Fibroblast of skin of scalp (primary cell): ENCODE data around the gene GNAO1.

Experiments
- DNase-seq: peaks from one replicate; pipeline ENCODE4 v3.0.0-alpha.2; 2013

Gene GNAO1

DNA sequence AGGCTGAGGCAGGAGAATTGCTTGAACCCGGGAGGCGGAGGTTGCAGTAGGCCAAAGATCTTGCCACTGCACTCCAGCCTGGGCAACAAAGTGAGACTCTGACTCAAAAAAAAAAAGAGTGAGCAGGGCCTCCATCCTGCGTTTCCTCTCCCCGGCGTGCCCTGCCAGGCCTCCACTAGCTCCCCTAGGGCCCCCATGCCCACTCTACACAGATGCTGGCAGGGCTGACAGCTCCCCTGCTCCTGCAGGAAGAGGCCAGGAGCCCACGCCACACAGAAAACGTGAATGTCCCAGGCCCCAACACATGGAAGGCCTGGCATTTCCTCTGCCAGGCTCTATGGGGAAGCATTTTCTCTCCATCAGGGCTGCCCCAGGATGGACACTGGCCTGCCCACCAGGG lies 124.7 kb downstream of the GNAO1 start:
- no peak for DNase-seq

DNA sequence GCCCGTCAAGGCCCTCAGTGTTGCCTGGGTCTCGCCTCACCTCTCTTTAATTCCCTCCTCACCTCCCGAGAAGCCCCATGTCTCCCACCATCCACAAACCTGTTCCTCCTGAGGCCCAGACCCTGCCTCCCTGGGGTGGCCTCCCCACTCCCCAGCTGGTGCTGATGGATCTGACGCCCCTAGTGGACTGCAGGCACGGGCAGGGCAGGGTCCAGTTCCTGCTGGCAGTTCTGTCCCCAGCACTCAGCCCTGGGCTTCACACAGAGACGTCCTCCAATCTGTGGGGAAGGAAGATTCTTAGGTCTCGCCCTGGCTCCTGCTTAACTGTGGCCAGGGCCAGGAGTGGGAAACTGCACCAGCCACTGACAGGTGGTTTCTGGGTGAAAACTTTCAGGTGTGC lies 125.3 kb downstream of the GNAO1 start:
- no peak for DNase-seq

DNA sequence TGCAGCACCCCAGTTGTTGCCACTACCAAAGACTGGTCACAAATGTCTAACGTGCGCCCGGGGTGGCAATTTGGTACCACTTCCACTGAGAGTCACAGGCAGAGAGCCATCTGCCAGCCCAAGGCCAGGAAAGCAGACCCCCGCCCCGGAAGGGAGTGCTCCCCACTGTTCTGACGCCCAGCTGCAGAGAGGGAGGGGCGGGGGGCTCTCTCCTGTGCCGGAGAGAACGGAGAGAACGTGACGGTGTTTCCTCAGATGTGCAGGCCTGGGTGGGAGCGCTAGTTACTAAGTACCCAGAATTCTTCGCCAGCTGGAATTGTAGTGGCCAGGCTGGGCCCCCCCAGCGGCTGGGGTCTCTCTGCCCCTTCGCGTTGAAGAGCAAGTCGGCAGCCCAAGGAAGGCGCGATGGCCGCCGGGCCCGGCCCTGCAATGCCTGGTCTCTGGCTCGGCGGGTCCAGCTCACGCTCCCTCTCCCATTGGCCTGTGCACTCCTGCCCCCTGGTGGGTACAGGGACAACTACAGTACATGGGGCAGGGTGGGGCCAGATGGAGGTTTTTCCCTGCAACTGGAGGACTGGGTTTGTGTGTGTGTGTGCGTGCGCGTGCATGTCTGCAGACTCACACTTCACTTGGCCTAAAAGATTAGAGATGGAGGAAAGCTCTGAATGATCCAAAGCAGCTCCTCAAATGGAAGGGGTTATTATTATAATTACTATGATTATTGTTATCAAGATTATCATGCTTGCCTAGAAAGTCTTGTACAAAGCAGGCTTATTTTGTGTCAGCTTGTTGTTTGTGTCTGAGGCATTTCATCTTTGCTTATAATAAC lies 126.9 kb downstream of the GNAO1 start:
- peak; percentile 82 for DNase-seq

- DNase-seq, result no peak
Measured at GRCh38 chr16:56318827-56319140, 127.5 kb downstream of the GNAO1 start.

- DNase-seq, result no peak
Measured at GRCh38 chr16:56319376-56319775, 128.1 kb downstream of the GNAO1 start.

GRCh38 chr16:56320056-56320455 lies 128.8 kb downstream of the GNAO1 start:
- no peak for DNase-seq

GRCh38 chr16:56320811-56321558 lies 129.7 kb downstream of the GNAO1 start:
- no peak for DNase-seq

DNA sequence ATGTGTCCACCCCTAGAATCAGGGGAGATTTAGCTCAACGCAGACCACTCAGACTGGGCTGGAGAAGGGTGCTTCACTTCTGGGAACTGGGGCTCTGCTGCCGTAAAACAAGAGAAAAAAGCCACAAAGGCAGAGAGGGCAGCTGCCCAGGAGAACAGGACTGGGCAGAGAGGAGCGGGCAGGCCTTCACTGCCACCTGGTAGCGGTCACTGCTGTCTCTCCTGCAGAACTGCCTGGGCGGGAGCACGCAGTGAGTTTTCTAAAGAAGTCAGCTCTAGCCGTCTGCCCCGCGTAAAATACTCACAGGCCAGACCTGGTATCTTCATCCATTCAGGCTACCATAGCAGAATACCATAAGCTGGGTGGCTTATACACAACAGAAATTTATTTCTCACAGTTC lies 130.3 kb downstream of the GNAO1 start:
- no peak for DNase-seq

DNA sequence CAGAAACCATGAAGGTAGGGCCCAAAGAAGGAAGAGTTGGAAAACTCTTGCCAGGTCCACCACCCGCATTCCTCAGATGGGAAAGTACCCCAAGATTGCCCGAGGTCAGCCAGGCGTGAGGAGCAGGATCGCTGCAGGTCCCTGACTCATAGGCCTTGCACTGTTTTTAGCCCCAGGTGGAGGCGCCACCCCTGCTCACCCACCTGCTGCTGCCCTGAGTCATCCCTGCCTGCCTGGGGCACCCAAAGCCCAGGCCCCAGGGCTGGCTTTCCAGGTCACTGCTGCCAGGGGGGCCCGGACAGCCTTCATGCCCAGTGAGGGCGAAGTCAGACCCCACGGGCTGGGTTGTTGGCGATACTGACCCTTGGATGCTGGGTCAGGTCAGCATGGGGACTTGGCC lies 133.1 kb downstream of the GNAO1 start:
- DNase-seq, result no peak

DNA sequence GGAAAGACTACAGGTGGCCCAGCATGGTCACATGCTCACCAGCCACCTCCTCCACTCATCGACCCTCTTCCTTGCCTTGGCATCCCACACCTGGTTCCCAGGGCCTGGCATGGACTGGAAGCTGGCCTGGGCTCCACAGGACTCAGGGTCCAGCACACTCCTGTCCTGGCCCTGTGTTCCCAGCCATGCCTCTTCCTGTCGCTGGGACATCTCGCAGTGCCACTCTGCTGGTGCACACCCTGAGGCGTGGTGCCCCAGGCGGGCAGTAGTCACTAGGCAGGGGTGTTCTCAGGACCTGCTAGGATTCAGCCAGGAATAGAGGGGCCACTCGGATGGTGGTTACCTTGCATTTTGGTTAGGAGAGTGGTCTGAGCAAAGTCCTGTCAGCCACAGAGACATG lies 134.7 kb downstream of the GNAO1 start:
- DNase-seq, result no peak

- no peak for DNase-seq
Measured at GRCh38 chr16:56327071-56327928, 136.0 kb downstream of the GNAO1 start.

DNA sequence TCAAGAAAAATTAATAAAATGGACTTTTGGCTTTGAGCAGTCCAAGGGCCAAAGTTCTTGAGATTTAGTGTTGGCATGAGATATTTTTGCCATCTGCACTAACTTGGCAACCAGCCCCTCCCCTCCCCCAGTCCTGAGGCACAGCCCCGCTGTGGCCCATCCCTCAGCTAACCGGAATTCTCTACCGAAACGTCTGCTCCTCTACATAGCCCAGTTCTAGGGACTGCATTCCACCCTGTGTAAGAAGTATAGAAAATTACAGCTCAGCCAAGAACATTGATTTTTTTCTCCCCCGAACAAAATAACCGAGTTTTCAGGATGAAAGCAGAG lies 136.6 kb downstream of the GNAO1 start:
- no peak for DNase-seq

DNA sequence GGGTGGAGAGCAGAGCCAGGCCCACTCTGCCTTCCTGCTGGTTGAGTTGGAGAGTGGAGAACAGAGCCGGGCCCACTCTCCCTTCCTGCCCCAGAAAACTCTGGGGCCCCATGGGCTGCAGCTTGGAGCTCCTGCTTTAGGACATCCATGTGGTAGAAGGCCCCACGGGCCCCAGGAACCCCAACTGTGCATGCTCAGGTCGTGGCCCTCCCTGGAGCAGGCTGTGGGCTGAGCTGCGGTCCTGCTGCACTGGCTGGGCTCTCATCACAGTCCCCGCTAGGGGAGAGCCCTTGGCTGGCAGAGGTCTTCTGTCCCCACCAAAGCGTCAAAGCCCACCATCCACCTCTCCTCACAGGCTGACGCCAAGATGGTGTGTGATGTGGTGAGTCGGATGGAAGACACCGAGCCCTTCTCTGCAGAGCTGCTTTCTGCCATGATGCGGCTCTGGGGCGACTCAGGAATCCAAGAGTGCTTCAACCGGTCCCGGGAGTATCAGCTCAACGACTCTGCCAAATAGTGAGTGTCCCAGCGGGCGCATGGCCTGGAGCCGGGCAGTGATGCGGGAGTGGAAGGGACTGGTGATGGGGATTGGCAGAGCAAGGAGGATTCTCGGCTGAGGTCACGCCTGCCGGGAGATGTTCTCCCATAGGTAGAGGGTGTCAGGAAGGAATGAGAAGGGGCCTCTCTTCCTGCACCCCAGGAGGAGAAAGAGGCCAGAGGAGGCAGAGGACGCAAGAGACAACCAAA lies 137.2 kb downstream of the GNAO1 start:
- DNase-seq, result no peak

DNA sequence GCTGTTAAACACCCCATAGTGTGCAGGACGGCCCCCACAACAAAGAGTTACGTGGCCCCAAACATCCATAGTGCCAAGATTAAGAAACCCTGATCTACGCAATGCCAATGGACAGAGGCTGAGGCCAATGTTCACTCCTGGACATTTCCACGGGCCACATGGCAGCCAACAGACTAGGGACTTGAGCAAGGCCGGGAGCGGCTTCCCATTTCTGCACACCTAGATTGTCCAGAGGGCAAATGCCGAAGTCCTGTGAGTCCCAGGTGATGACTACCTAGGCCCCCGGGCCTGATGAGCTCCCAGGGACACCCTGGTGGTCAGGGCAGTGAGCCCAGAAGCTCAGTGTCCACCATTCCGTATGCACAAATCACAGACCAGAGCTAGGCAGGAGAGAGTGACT lies 138.6 kb downstream of the GNAO1 start:
- no peak for DNase-seq

DNA sequence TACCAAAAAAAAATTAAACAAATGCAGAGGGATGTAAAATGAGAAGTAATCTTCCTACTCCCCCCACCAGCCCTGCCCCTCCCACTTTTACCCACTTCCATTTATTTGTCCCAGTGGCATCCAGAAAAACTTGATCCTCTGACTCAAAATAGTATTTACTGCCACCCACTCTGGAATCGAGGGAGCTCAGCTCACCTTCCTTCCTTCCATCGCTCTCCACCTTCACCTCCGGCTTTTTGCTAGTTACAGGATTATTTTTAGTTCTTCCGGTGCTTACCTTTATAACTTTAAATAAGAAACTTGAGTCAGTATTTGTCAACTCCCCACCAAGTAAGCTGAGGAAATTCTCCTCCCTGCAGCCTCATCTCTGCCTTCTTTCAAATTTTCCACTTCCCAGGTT lies 139.2 kb downstream of the GNAO1 start:
- DNase-seq, result no peak

- DNase-seq, result no peak
Measured at GRCh38 chr16:56331399-56331798, 140.1 kb downstream of the GNAO1 start.

GRCh38 chr16:56331915-56332314 lies 140.6 kb downstream of the GNAO1 start:
- DNase-seq, result no peak

DNA sequence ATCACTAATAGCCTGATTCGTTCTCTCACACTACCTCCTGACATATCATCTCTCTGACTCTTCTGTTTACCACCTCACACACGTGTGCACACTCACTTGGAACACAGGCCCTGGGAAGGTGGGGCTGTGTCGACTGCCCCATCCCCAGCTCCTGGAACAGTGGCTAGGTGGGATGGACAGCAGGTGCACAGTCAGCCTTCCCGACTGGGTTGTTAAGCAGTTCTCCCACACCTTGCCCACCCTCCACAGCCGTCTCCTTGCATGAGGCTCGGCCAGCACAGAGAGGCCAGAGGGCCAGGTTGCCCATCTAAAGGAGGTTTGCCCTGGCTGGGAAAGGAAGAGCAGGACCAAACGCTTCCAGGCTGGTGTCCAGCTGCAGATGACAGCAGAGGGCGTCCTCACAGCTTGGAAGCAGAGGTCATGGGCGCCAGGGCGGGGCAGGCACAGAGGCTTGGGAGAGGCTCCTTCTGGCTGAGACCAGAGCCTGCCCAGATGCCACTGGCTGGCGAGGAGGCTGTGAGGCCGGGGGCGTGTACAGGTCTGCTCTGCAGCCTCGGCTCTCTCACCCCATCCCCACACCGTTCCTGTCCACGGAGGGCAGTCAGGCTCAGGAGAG lies 141.3 kb downstream of the GNAO1 start:
- peak; percentile 64 for DNase-seq

GRCh38 chr16:56334761-56335160 lies 143.5 kb downstream of the GNAO1 start:
- no peak for DNase-seq

- no peak for DNase-seq
Measured at GRCh38 chr16:56336071-56336688, 144.9 kb downstream of the GNAO1 start.

DNA sequence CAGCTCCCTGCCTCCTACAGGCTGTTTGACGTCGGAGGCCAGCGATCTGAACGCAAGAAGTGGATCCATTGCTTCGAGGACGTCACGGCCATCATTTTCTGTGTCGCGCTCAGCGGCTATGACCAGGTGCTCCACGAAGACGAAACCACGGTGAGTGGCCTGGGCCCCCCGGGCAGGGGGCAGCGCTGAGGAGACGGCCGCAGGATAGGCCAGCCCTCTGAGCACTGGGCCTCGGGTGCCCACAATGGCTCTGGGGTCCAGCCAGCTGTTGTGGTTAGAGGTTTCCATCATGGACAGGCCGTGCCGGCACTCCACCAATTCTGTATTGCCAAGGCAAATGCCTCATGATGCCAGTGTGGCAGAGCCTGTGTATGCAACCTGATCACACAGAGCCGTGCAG lies 145.4 kb downstream of the GNAO1 start:
- no peak for DNase-seq
